GM12878 (cell line): Measurements from ENCODE around the gene HIVEP2. TPM values are rescaled to one million over a fixed set of nuclear protein-coding genes. Genes with fewer than 3 reads are reported as not detected.

ENCODE experiments used
- ATAC-seq: fragments of 200-7000 bp; cut with Tn5 transposase; 3 replicates; pipeline ENCODE4 v1.9.1; 2020; ENCODE audit warnings: mild to moderate bottlenecking, moderate library complexity
- BruUV-seq: library from RNA; stranded (reverse); fragments of 400-500 nt; replicated peaks from 2 replicates; lab custom pipeline; 2021; lab: Mats Ljungman, UMichigan
- CTCF ChIA-PET: fragments of 300-600 bp; sonication (Branson Sonifier 250); formaldehyde crosslinking; extraction: SDS; loops from one replicate; lab custom pipeline; 2021; ENCODE audit warnings: inconsistent platforms; lab: Yijun Ruan, JAX
- POLR2A ChIA-PET: fragments of 350-600 bp; formaldehyde crosslinking; extraction: SDS; loops from one replicate; lab custom pipeline; 2021; ENCODE audit warnings: inconsistent platforms; lab: Charles Lee
- RAD21 ChIA-PET: fragments of 300-600 bp; sonication (Branson Sonifier 250); formaldehyde crosslinking; loops from one replicate; lab custom pipeline; 2023; ENCODE audit warnings: antibody characterized with exemption; ENCODE audit not compliant: unreplicated experiment; lab: Charles Lee
- SMC1A ChIA-PET: fragments of 300-600 bp; sonication (Branson Sonifier 250); formaldehyde crosslinking; loops from one replicate; lab custom pipeline; 2023; ENCODE audit not compliant: unreplicated experiment, uncharacterized antibody; lab: Charles Lee
- DNase-seq: peaks from one replicate; pipeline ENCODE4 v3.0.0-alpha.2; 2011; ENCODE audit warnings: low read depth, low spot score
- FAIRE-seq: peaks from 3 replicates; lab custom pipeline; 2011; peaks lifted over from hg19 to GRCh38; lab: Jason Lieb, UNC
- H2AFZ ChIP-seq: 2 replicates; pipeline ENCODE4 v1.6.0; 2011; ENCODE audit warnings: low read depth, low read length, control low read depth; ENCODE audit not compliant: control insufficient read depth
- H3K27ac ChIP-seq: 2 replicates; pipeline ENCODE4 v1.5.1; 2011; ENCODE audit warnings: control low read depth; ENCODE audit not compliant: control insufficient read depth, insufficient read depth
- H3K27me3 ChIP-seq, 2 experiments: replicated peaks in 1 of 2; 2 replicates each; pipeline versions ENCODE4 v1.6.0 to v1.6.1; 2011; ENCODE audit warnings: low read length in 1 of 2; ENCODE audit not compliant: control insufficient read depth in 2 of 2, insufficient read depth in 2 of 2
- H3K36me3 ChIP-seq, 2 experiments: 2 replicates each; pipeline ENCODE4 v1.5.1; 2011; ENCODE audit warnings: low read length in 1 of 2; ENCODE audit not compliant: control insufficient read depth in 2 of 2, insufficient read depth in 2 of 2
- H3K4me1 ChIP-seq: 2 replicates; pipeline ENCODE4 v1.6.1; 2011; ENCODE audit warnings: mild to moderate bottlenecking, low read length, moderate library complexity, mixed read lengths; ENCODE audit not compliant: control insufficient read depth, insufficient read depth
- H3K4me2 ChIP-seq: 2 replicates; pipeline ENCODE4 v1.6.0; 2011; ENCODE audit warnings: control low read depth; ENCODE audit not compliant: control insufficient read depth, insufficient read depth
- H3K4me3 ChIP-seq: fragments of 200-600 bp; sonication (generic); 2 replicates; pipeline ENCODE4 v1.5.1; 2016
- H3K79me2 ChIP-seq: 2 replicates; pipeline ENCODE4 v1.6.0; 2011; ENCODE audit warnings: low read length; ENCODE audit not compliant: control insufficient read depth, insufficient read depth
- H3K9ac ChIP-seq: 2 replicates; pipeline ENCODE4 v1.8.0; 2011; ENCODE audit warnings: low read length, control low read depth, mixed read lengths; ENCODE audit not compliant: control insufficient read depth, insufficient read depth
- H3K9me3 ChIP-seq: replicated peaks from 3 replicates; pipeline ENCODE4 v1.5.1; 2011; ENCODE audit warnings: mild to moderate bottlenecking, low read length; ENCODE audit not compliant: control insufficient read depth, insufficient read depth
- H4K20me1 ChIP-seq: 2 replicates; pipeline ENCODE4 v1.6.0; 2011; ENCODE audit not compliant: control insufficient read depth, insufficient read depth
- ATF7 ChIP-seq: fragments of 450-650 bp; IDR thresholded peaks from 2 replicates; pipeline ENCODE4 v1.6.1; 2016; ENCODE audit warnings: low read depth, mild to moderate bottlenecking
- CTCF ChIP-seq, 3 experiments: IDR thresholded peaks in 2 of 3; conservative IDR thresholded peaks in 1 of 3; 2 replicates each; pipeline ENCODE4 v1.5.1; 2011; ENCODE audit warnings: low read depth in 3 of 3, low read length in 3 of 3, mild to moderate bottlenecking in 3 of 3, control low read depth in 2 of 3, moderate library complexity in 2 of 3, inconsistent platforms in 1 of 3, mixed read lengths in 1 of 3; ENCODE audit not compliant: control insufficient read depth in 2 of 3, insufficient read depth in 1 of 3; ENCODE audit errors: extremely low read depth in 1 of 3
- ETV6 ChIP-seq, 2 experiments: fragments of 450-650 bp in 1 of 2; IDR thresholded peaks in 1 of 2; conservative IDR thresholded peaks in 1 of 2; 2 replicates each; pipeline ENCODE4 v1.6.1; 2014; ENCODE audit warnings: antibody characterized with exemption in 1 of 2, borderline replicate concordance in 1 of 2, low read depth in 1 of 2, mild to moderate bottlenecking in 1 of 2, moderate library complexity in 1 of 2
- FOS ChIP-seq: IDR thresholded peaks from 3 replicates; pipeline ENCODE4 v1.6.1; 2011; ENCODE audit warnings: borderline replicate concordance; ENCODE audit not compliant: insufficient read length; ENCODE audit errors: extremely low read depth
- FOXK2 ChIP-seq: fragments of 450-650 bp; IDR thresholded peaks from 2 replicates; pipeline ENCODE4 v1.6.1; 2017; ENCODE audit warnings: mild to moderate bottlenecking, moderate library complexity
- NR2F1 ChIP-seq: fragments of 450-650 bp; conservative IDR thresholded peaks from 2 replicates; pipeline ENCODE4 v1.6.1; 2017; ENCODE audit warnings: mild to moderate bottlenecking
- PRDM15 ChIP-seq: fragments of 450-650 bp; formaldehyde crosslinking; IDR thresholded peaks from 2 replicates; pipeline ENCODE4 v1.4.0; 2020; ENCODE audit warnings: mild to moderate bottlenecking, moderate library complexity
- SKIL ChIP-seq: fragments of 450-650 bp; IDR thresholded peaks from 2 replicates; pipeline ENCODE4 v1.6.1; 2017; ENCODE audit warnings: mild to moderate bottlenecking, low read depth, inconsistent platforms; ENCODE audit not compliant: poor library complexity, severe bottlenecking
- SPI1 ChIP-seq: IDR thresholded peaks from 2 replicates; pipeline ENCODE4 v1.6.1; 2011; ENCODE audit warnings: low read depth, mild to moderate bottlenecking, low read length, moderate library complexity, borderline replicate concordance; ENCODE audit not compliant: insufficient read depth
- SREBF1 ChIP-seq: IDR thresholded peaks from 2 replicates; pipeline ENCODE4 v1.6.1; 2012; ENCODE audit warnings: mild to moderate bottlenecking, low read length
- STAT1 ChIP-seq: fragments of 450-650 bp; conservative IDR thresholded peaks from 2 replicates; pipeline ENCODE4 v1.6.1; 2014; ENCODE audit warnings: antibody characterized with exemption, mild to moderate bottlenecking
- WGBS: methylation state at CpG from one replicate; pipeline ENCODE4 v1.1.6; 2016; ENCODE audit warnings: low lambda C conversion rate; ENCODE audit not compliant: insufficient replicate concordance, insufficient coverage; ENCODE audit errors: missing lambda C conversion rate; 5-methylcytosine and 5-hydroxymethylcytosine counted together
- in situ Hi-C: fragments of 300-500 bp; cut with MboI; formaldehyde crosslinking; loops from 9 replicates; pipeline ENCODE4 v1.14.3; 2018; ENCODE audit warnings: mixed read lengths
- intact Hi-C: fragments of 100-400 bp; cut with micrococcal nuclease; formaldehyde crosslinking; loops from one replicate; pipeline ENCODE4 v1.14.2; 2022; ENCODE audit not compliant: unreplicated experiment
- polyA plus RNA-seq, 11 experiments: library from polyadenylated mRNA; depleted of rRNA in 4 of 11; unstranded in 6 of 11; stranded (reverse) in 5 of 11; fragments of >200 nt; fragmentation: Nextera tagmentation in 4 of 11; fragmentation: Illumina TruSeq in 1 of 11; extraction: Ambion mirVana in 4 of 11; extraction: Trizol in 1 of 11; gene quantifications; 1 replicate in 1 of 11; 2 replicates in 10 of 11; pipeline versions ENCODE4 v1.2.1 to v1.2.3, GENCODE V29; 2011 to 2016; ENCODE audit warnings: inconsistent platforms in 2 of 11, missing spikeins in 2 of 11, low read depth in 1 of 11
- total RNA-seq, 4 experiments: library from RNA; depleted of rRNA in 3 of 4; stranded (reverse); fragments of >200 nt in 3 of 4; fragmentation: Illumina TruSeq in 1 of 4; extraction: Trizol in 1 of 4; gene quantifications; 2 replicates each; pipeline versions ENCODE4 v1.2.1 to v1.2.3, GENCODE V29; 2013 to 2021

The HIVEP2 gene
- total and polyA plus RNA-seq, 10 of the 15 experiments (the other 5 are each of a cell fraction or from before 2014, with no cell fraction given) = 1.2 to 15.7 (median 10.2) TPM

GRCh38 chr6:142758629-142759025, 186.3 kb downstream of the HIVEP2 start:
- ChIA-PET CTCF (interaction anchor here (1.1 kb wide), 1 partner anchor 11 kb away, joined by 3 read pairs; no protein-coding TSS in a partner anchor), RAD21 (no interaction called here), POLR2A (no interaction called here), SMC1A (interaction anchor here (0.6 to 1.7 kb wide), 4 partner anchors 12 to 83 kb away, joined by 3 to 4 read pairs (median 4); no protein-coding TSS in a partner anchor)
- no peak for FAIRE-seq
- peaks cover 14 to 22% of the 10 kb centered on the region in 2 experiments for H3K36me3 ChIP-seq
- no peak overlapping the region for H3K9ac ChIP-seq
- H2AFZ ChIP-seq = no peak overlapping the region
- TF ChIP-seq SKIL (no peak), NR2F1 (no peak), ATF7 (no peak), PRDM15 (CRISPR knock-in tag) (no peak), STAT1 (no peak), FOXK2 (no peak), SPI1 (no peak), SREBF1 (no peak), CTCF (IDR thresholded peaks at IDR 0.05 in 2 of 3, conservative IDR thresholded peaks at IDR 0.05 in 1 of 3; ENCODE audit: control insufficient read depth in 2 of 3, extremely low read depth in 1 of 3, insufficient read depth in 1 of 3, low read depth in 3 of 3, low read length in 3 of 3) (no peak), FOS (no peak), ETV6 (conservative IDR thresholded peaks at IDR 0.05 in 1 of 2, IDR thresholded peaks at IDR 0.05 in 1 of 2; ENCODE audit: borderline replicate concordance in 1 of 2, low read depth in 1 of 2) (no peak)
- no peak overlapping the region for H3K4me3 ChIP-seq
- no peaks in the 10 kb centered on the region for H4K20me1 ChIP-seq
- no peak overlapping the region for H3K4me2 ChIP-seq
- in situ Hi-C loops (no loop called here), intact Hi-C loops (no loop called here)
- H3K27me3 ChIP-seq = no peaks in the 10 kb centered on the region
- BruUV-seq = no TSS peak
- no peak for ATAC-seq
- no peak for DNase-seq
- no peaks in the 10 kb centered on the region for H3K79me2 ChIP-seq
- WGBS = 97% methylated on average over 4 of the region's 4 CpGs
- H3K27ac ChIP-seq = no peak overlapping the region
- no peaks in the 10 kb centered on the region for H3K9me3 ChIP-seq
- H3K4me1 ChIP-seq = no peaks in the 10 kb centered on the region
